ENCODE measurements around the gene C18orf32. TPM values are rescaled to one million over a fixed set of nuclear protein-coding genes. Genes with fewer than 3 reads are reported as not detected.
"Not testable (repeated sequence)": the region's sequence is repeated elsewhere in the genome, so short reads cannot be mapped to it uniquely, and the experiment has no call there.

The C18orf32 gene
- total RNA-seq, 1 donor from 2014 or later, result 21.1 TPM

GRCh38 chr18:49527631-49528327 is 40.7 kb upstream of the C18orf32 start:
- H3K27me3 ChIP-seq, result no peaks in the 10 kb centered on the region
- intact Hi-C loops (cut with DNase I), result no loop called here
- TF ChIP-seq CTCF (IDR thresholded peaks at IDR 0.05), result no peak
- TF ChIP-seq POLR2A (IDR thresholded peaks at IDR 0.05), result no peak
- TF ChIP-seq POLR2AphosphoS5 (IDR thresholded peaks at IDR 0.05; ENCODE audit: insufficient read depth in 1 of 2, low read depth in 1 of 2), result no peak
- H3K36me3 ChIP-seq, result no peaks in the 10 kb centered on the region
- no peak overlapping the region for H3K27ac ChIP-seq
- no peaks in the 10 kb centered on the region for H3K9me3 ChIP-seq
- no peak overlapping the region for H3K4me3 ChIP-seq
- no peak for DNase-seq (ENCODE audit: extremely low spot score in 2 of 2)
- H3K4me1 ChIP-seq, result no peaks in the 10 kb centered on the region

- H3K36me3 ChIP-seq, result no peaks in the 10 kb centered on the region
Measured at GRCh38 chr18:49525981-49526380, 38.9 kb upstream of the C18orf32 start.

DNA sequence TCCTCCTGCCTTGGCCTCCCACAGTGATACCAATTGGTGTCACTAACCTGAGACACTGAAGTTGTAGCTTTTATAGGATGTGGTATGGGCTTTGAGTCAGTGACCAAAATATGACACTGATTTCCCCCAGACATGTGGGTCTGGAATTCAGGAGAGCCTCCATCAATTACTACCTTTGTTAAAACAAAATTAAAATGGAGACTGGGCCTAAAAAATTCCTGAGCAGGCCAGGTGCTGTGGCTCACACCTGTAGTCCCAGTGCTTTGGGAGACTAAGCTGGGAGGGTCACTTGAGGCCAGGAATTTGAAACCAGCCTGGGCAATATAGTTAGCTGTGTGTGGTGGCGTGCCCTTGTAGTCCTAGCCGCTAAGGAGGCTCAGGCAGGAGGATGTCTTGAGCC is 37.9 kb upstream of the C18orf32 start:
- Histone ChIP-seq H3K36me3 (no peaks in the 10 kb centered on the region), H3K4me3 (no peak overlapping the region), H3K4me1 (no peaks in the 10 kb centered on the region), H3K27ac (no peak overlapping the region), H3K27me3 (no peaks in the 10 kb centered on the region), H3K9me3 (no peaks in the 10 kb centered on the region)
- DNase-seq (ENCODE audit: extremely low spot score in 2 of 2), result no peak
- intact Hi-C loops (cut with DNase I), result no loop called here
- TF ChIP-seq POLR2AphosphoS5 (IDR thresholded peaks at IDR 0.05; ENCODE audit: insufficient read depth in 1 of 2, low read depth in 1 of 2), result no peak
- no peak for TF ChIP-seq POLR2A (IDR thresholded peaks at IDR 0.05)
- TF ChIP-seq CTCF (IDR thresholded peaks at IDR 0.05), result no peak

More at GRCh38 chr18:49525981-49526380, 38.9 kb upstream of the C18orf32 start:
- TF ChIP-seq POLR2AphosphoS5 (IDR thresholded peaks at IDR 0.05; ENCODE audit: insufficient read depth in 1 of 2, low read depth in 1 of 2) (no peak), POLR2A (IDR thresholded peaks at IDR 0.05) (no peak), CTCF (IDR thresholded peaks at IDR 0.05) (no peak)
- H3K4me3 ChIP-seq, result no peak overlapping the region
- no peaks in the 10 kb centered on the region for H3K27me3 ChIP-seq
- H3K4me1 ChIP-seq, result no peaks in the 10 kb centered on the region
- no peak overlapping the region for H3K27ac ChIP-seq
- H3K9me3 ChIP-seq, result no peaks in the 10 kb centered on the region
- DNase-seq (ENCODE audit: extremely low spot score in 2 of 2), result no peak
- intact Hi-C loops (cut with DNase I), result no loop called here

DNA sequence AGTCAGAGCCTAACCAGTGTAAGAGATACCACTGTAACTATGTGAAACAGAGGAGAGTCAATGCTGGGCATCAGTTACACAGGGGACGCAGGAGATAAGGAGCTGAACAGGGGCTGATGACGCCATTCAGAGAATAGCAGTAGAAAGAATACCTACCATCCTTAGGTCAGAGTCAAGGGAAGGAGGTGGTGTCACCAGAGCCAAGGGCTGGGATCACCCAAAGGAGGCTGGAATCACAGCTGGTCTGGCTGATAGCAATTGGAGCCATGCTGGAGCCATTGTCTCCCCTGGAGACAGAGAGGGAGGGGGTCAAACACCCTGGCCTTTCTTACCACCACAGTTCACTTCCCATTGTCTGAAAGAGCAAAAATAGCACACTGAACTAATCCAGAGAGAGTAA is 37.3 kb upstream of the C18orf32 start:
- no peak for TF ChIP-seq POLR2AphosphoS5 (IDR thresholded peaks at IDR 0.05; ENCODE audit: insufficient read depth in 1 of 2, low read depth in 1 of 2)
- TF ChIP-seq CTCF (IDR thresholded peaks at IDR 0.05), result no peak
- TF ChIP-seq POLR2A (IDR thresholded peaks at IDR 0.05), result no peak
- no peak for DNase-seq (ENCODE audit: extremely low spot score in 2 of 2)
- H3K4me1 ChIP-seq, result no peaks in the 10 kb centered on the region
- H3K4me3 ChIP-seq, result no peak overlapping the region
- H3K27ac ChIP-seq, result no peak overlapping the region
- no peaks in the 10 kb centered on the region for H3K9me3 ChIP-seq
- no peaks in the 10 kb centered on the region for H3K36me3 ChIP-seq
- intact Hi-C loops (cut with DNase I), result no loop called here
- H3K27me3 ChIP-seq, result no peaks in the 10 kb centered on the region

DNA sequence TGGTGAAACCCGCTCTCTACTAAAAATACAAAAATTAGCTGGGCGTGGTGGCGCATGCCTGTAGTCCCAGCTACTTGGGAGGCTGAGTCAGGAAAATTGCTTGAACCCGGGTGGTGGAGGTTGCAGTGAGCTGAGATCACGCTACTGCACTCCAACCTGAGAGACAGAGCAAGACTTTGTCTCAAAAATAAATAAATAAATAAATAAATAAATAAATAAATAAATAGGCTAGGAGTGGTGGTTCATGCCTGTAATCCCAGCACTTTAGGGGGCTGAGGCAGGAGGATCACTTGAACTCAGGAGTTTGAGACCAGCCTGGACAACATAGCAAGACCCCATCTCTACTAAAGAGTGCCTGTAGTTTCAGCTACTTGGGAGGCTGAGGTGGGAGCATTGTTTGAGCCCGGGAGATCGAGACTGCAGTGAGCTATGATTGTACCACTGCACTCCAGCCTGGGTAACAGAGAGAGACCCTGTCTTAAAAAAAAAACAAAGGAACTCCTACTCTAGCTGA is 36.6 kb upstream of the C18orf32 start:
- H3K9me3 ChIP-seq; H3K4me3 ChIP-seq; H3K27me3 ChIP-seq; DNase-seq (ENCODE audit: extremely low spot score in 2 of 2); H3K4me1 ChIP-seq; H3K27ac ChIP-seq; intact Hi-C loops (cut with DNase I); H3K36me3 ChIP-seq: not testable (repeated sequence)
